Measurements from ENCODE around the gene MLLT1.

- TF ChIP-seq CTCF (conservative IDR thresholded peaks at IDR 0.05 in 1 of 2, IDR thresholded peaks at IDR 0.05 in 1 of 2; ENCODE audit: extremely low read depth in 1 of 2, insufficient read depth in 1 of 2, low read depth in 1 of 2, low read length in 2 of 2) (no peak), EZH2 (IDR thresholded peaks at IDR 0.05; ENCODE audit: borderline replicate concordance, low read length) (no peak)
Measured at GRCh38 chr19:6216236-6216995, 63.4 kb downstream of the MLLT1 start.

Measured in mammary epithelial cell (primary cell).